Muscle of leg (tissue), 16 donors: ENCODE data around the gene FBXO30. TPM values are rescaled to one million over a fixed set of nuclear protein-coding genes. Genes with fewer than 3 reads are reported as not detected.

Experiments used
- DNase-seq: peaks from one replicate; pipeline ENCODE4 v3.0.0; 2013
- H3K27ac ChIP-seq: one replicate; pipeline ENCODE4 v1.5.1; 2013; ENCODE audit warnings: mild to moderate bottlenecking, low read length, control low read depth
- H3K27me3 ChIP-seq: one replicate; pipeline ENCODE4 v1.6.1; 2013; ENCODE audit warnings: low read length; ENCODE audit not compliant: control insufficient read depth, insufficient read depth
- H3K36me3 ChIP-seq: one replicate; pipeline ENCODE4 v1.6.1; 2013; ENCODE audit warnings: low read length; ENCODE audit not compliant: control insufficient read depth, insufficient read depth
- H3K4me1 ChIP-seq: one replicate; pipeline ENCODE4 v1.6.1; 2013; ENCODE audit warnings: low read length; ENCODE audit not compliant: control insufficient read depth, insufficient read depth
- H3K4me3 ChIP-seq: one replicate; pipeline ENCODE4 v1.5.1; 2013; ENCODE audit warnings: low read length, control low read depth
- H3K9me3 ChIP-seq: replicated peaks from 2 replicates; pipeline ENCODE4 v1.6.1; 2013; ENCODE audit warnings: low read depth, low read length; ENCODE audit not compliant: control insufficient read depth
- WGBS: methylation state at CpG from one replicate; pipeline ENCODE4 v1.1.5; 2013; ENCODE audit warnings: missing lambda C conversion rate; ENCODE audit not compliant: insufficient coverage; 5-methylcytosine and 5-hydroxymethylcytosine counted together
- long read RNA-seq, 11 donors: transcript quantifications; one replicate each; lab custom pipeline, GENCODE V29; 2026
- polyA plus RNA-seq, 8 donors: library from polyadenylated mRNA; unstranded; fragments of 120-200 nt; gene quantifications; one replicate each; pipeline versions ENCODE4 v1.2.1 to v1.2.3, GENCODE V29; 2013; ENCODE audit warnings: inconsistent platforms in 1 of 8, low replicate concordance in 1 of 8; ENCODE audit not compliant: insufficient read length in 8 of 8, insufficient read depth in 1 of 8
- total RNA-seq: library from RNA; stranded (reverse); fragments of 120-200 nt; gene quantifications from one replicate; pipeline ENCODE4 v1.2.4, GENCODE V29; 2013

FBXO30 gene, protein sequence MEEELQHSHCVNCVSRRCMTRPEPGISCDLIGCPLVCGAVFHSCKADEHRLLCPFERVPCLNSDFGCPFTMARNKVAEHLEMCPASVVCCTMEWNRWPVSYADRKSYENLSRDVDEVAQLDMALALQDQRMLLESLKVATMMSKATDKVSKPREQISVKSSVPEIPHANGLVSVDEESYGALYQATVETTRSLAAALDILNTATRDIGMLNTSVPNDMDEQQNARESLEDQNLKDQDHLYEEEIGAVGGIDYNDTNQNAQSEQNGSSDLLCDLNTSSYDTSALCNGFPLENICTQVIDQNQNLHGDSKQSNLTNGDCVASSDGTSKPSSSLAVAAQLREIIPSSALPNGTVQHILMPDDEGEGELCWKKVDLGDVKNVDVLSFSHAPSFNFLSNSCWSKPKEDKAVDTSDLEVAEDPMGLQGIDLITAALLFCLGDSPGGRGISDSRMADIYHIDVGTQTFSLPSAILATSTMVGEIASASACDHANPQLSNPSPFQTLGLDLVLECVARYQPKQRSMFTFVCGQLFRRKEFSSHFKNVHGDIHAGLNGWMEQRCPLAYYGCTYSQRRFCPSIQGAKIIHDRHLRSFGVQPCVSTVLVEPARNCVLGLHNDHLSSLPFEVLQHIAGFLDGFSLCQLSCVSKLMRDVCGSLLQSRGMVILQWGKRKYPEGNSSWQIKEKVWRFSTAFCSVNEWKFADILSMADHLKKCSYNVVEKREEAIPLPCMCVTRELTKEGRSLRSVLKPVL
- 8.7 TPM for total RNA-seq
- polyA plus RNA-seq = 10 to 100 TPM in 5 of 8 donors, 1 to 10 TPM in 3; 7.2 to 12.4 (median 10.2) TPM
- long read RNA-seq, donor 1, full-length matches to known transcripts = 2 of 2 reads
- long read RNA-seq, donor 1, partial matches to known transcripts = 0 of 2 reads
- long read RNA-seq, donor 1, other reads (novel, unspliced or antisense) = 0 of 2 reads
- long read RNA-seq, donor 2 = 0 reads
- long read RNA-seq, donor 3, full-length matches to known transcripts = 6 of 18 reads
- long read RNA-seq, donor 3, partial matches to known transcripts = 12 of 18 reads
- long read RNA-seq, donor 3, other reads (novel, unspliced or antisense) = 0 of 18 reads
- long read RNA-seq, donor 4, full-length matches to known transcripts = 3 of 3 reads
- long read RNA-seq, donor 4, partial matches to known transcripts = 0 of 3 reads
- long read RNA-seq, donor 4, other reads (novel, unspliced or antisense) = 0 of 3 reads
- long read RNA-seq, donor 5, full-length matches to known transcripts = 2 of 40 reads
- long read RNA-seq, donor 5, partial matches to known transcripts = 38 of 40 reads
- long read RNA-seq, donor 5, other reads (novel, unspliced or antisense) = 0 of 40 reads
- long read RNA-seq, donor 6, full-length matches to known transcripts = 3 of 10 reads
- long read RNA-seq, donor 6, partial matches to known transcripts = 7 of 10 reads
- long read RNA-seq, donor 6, other reads (novel, unspliced or antisense) = 0 of 10 reads
- long read RNA-seq, donor 7, partial matches to known transcripts = 14 of 14 reads
- long read RNA-seq, donor 7, other reads (novel, unspliced or antisense) = 0 of 14 reads
- long read RNA-seq, donor 8, full-length matches to known transcripts = 3 of 3 reads
- long read RNA-seq, donor 8, partial matches to known transcripts = 0 of 3 reads
- long read RNA-seq, donor 8, other reads (novel, unspliced or antisense) = 0 of 3 reads
- long read RNA-seq, donor 9, full-length matches to known transcripts = 2 of 10 reads
- long read RNA-seq, donor 9, partial matches to known transcripts = 8 of 10 reads
- long read RNA-seq, donor 9, other reads (novel, unspliced or antisense) = 0 of 10 reads
- long read RNA-seq, donor 10, full-length matches to known transcripts = 6 of 13 reads
- long read RNA-seq, donor 10, partial matches to known transcripts = 7 of 13 reads
- long read RNA-seq, donor 10, other reads (novel, unspliced or antisense) = 0 of 13 reads
- long read RNA-seq, donor 11 = 0 reads

DNA sequence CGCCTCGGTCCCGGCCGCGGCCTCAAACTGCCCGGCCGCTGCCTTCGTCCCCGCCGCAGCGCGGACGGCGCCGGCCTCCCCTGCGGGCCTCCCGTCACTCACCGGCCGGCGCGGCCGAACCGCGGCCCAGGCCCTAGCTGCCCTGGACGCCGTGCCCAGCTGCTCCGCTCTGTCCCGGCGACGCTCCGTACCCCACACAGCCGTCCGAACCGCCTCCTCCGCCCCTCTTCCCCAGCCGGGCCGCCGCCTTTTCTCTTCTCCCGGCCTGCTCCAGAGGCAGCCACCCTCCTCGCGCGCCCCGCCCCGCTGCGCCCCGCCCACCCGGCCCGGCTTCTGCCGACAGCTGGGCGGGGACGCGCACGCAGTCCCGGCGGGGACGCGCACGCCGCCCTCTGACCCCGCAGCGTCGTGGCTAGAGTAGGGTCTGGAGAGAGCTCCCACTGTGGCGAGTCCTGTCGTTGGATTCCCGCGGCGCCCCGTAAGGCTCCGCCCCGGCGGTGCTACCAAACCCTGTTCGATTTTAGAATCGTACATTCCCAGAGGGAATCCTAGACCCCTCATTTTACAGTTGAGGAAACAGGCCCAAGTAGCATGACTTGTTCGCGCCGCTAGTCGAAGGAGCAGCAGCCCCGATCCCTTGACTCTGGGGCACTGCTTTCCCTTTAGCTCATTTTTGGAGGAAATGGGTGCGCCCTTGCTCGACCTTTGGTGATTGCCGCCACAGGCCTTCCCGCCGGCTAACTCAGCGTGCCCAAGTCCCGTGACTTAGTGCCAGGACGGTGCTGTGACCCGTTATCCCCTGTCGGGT is at the start of gene FBXO30:
FBXO30 (minus strand) TSS at position 295 of the 808 bp plus-strand sequence. CDS start 8,390 bp downstream, outside the sequence.
- under 1% methylated on average over 84 of the region's 88 CpGs for WGBS
- peak; percentile 97 for DNase-seq
- Histone ChIP-seq H3K27me3 (no peaks in the 10 kb centered on the region), H3K4me1 (peaks cover 6% of the 10 kb centered on the region), H3K9me3 (no peaks in the 10 kb centered on the region), H3K27ac (peak within 1 kb of the TSS; percentile 97), H3K4me3 (peak within 1 kb of the TSS; percentile 68), H3K36me3 (no peaks in the 10 kb centered on the region)

DNA sequence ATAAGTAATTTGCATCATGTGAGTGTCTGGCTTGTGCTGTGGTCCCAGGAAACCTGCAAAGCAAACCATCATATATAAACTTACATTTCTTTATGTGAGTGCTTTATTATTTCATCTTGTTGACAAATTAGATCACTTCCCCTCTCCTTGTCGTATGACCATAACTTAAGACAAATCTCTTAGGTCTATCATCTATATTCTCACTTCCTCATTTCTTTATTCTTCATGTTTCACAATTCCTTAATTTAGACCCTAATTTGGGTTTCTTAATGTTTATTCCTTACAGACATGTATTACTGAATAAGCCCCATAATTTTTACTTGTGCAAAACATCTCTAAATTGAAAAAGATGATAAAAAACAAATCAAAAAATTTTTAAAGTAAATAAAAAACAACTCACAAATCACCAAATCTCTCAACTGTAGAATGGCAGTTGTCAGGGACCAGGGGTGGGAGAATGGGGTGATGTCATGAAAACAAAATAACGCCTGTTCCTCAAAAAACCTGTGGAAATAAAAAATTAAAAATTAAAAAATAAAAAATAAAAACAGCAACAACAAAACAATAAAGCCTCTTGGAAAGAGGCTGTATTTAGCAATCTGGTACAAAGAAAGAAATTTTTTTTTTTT is 49.5 kb upstream of the FBXO30 start:
- no CpG with 5 or more reads among the region's 2 CpGs for WGBS
- peak; percentile 16 for DNase-seq
- H3K36me3 ChIP-seq = no peaks in the 10 kb centered on the region
- no peak overlapping the region for H3K27ac ChIP-seq
- peaks cover 3% of the 10 kb centered on the region for H3K9me3 ChIP-seq
- H3K4me3 ChIP-seq = no peak overlapping the region
- H3K27me3 ChIP-seq = no peaks in the 10 kb centered on the region
- no peaks in the 10 kb centered on the region for H3K4me1 ChIP-seq

DNA sequence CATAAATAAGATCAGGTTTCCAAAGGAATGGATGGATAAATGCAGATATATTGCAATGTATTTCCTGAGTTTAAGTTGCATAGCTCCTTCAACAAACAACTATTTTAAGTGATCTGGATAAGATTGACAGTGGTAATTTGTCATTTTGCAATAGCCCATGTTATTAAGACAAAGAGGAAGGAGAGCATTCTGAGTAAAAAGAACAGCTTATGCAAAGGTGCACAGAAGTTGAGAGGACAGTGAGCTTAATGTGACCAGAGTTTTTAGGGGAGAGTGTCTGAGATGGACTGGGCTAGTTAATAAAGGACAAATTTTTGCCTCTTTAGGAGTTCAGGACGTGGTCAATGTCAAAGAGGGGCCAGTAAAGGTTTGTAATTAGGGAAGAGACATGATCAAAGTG is 48.8 kb upstream of the FBXO30 start:
- no peak for DNase-seq
- WGBS = 40% methylated on average over 1 of the region's 1 CpG
- Histone ChIP-seq H3K9me3 (peaks cover 3% of the 10 kb centered on the region), H3K27ac (no peak overlapping the region), H3K36me3 (no peaks in the 10 kb centered on the region), H3K4me3 (no peak overlapping the region), H3K4me1 (no peaks in the 10 kb centered on the region), H3K27me3 (no peaks in the 10 kb centered on the region)

DNA sequence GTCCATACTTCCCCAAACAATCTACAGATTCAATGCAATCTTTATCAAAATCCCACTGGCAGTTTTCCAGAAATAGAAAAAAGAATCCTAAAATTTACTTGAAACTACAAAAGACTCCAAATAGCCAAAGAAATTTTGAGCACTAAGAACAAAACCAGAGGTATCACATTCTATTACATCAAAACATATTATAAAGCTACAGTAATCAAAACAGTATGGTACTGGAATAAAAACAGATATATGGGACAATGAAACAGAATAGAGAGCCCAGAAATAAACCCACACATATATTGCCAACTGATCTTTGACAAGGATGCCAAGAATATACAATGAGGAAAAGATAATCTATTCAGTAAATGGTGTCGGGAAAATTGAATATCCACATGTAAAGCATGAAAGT is 46.0 kb upstream of the FBXO30 start:
- peaks cover 3% of the 10 kb centered on the region for H3K9me3 ChIP-seq
- no peaks in the 10 kb centered on the region for H3K27me3 ChIP-seq
- WGBS = no CpG with 5 or more reads among the region's 1 CpG
- no peak for DNase-seq
- H3K4me3 ChIP-seq = no peak overlapping the region
- no peak overlapping the region for H3K27ac ChIP-seq
- no peaks in the 10 kb centered on the region for H3K36me3 ChIP-seq
- no peaks in the 10 kb centered on the region for H3K4me1 ChIP-seq

DNA sequence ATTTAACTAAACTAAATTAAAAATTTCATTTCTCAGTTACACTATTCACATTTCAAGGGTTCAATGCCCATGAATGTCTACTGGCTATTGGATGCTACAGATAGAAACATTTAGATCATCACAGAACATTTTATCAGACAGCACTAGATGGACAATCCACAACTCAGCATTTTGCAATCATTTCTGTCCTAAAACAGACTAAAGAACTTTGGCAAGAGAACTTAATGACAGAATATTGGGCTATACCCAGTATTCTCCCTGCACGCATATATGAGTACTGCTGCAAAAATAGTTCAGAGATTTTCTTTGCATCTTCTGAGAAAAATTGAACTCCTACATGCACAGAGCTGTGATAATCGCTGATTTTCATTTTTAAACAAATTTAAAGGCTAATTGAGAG is 36.1 kb upstream of the FBXO30 start:
- no peaks in the 10 kb centered on the region for H3K9me3 ChIP-seq
- DNase-seq = peak; percentile 55
- no CpG with 5 or more reads among the region's 2 CpGs for whole genome bisulfite sequencing
- no peaks in the 10 kb centered on the region for H3K4me1 ChIP-seq
- no peak overlapping the region for H3K4me3 ChIP-seq
- no peaks in the 10 kb centered on the region for H3K27me3 ChIP-seq
- H3K36me3 ChIP-seq = no peaks in the 10 kb centered on the region
- H3K27ac ChIP-seq = no peak overlapping the region

DNA sequence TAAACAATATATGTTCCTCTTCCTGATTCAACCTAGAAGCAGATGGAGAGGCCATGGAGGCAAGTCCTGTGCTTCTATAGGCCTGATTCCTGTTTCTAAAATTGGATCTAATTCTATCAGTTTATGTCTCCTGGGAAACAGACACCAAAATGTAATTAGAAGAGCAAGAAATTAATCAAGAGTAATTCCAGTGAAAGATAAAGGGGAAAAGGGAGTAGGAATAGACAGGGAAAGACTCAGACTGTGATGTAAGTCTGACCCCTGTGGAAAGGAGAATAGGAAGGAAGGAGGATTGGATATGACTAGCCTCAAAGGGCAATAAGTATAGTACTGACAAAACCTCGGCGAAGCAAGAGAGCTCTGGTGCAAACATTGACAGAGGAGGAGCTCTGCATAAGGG is 33.9 kb upstream of the FBXO30 start:
- H3K4me3 ChIP-seq = no peak overlapping the region
- H3K27me3 ChIP-seq = no peaks in the 10 kb centered on the region
- H3K36me3 ChIP-seq = no peaks in the 10 kb centered on the region
- H3K4me1 ChIP-seq = no peaks in the 10 kb centered on the region
- no peak overlapping the region for H3K27ac ChIP-seq
- H3K9me3 ChIP-seq = no peaks in the 10 kb centered on the region
- DNase-seq = no peak
- WGBS = 93% methylated on average over 2 of the region's 2 CpGs

DNA sequence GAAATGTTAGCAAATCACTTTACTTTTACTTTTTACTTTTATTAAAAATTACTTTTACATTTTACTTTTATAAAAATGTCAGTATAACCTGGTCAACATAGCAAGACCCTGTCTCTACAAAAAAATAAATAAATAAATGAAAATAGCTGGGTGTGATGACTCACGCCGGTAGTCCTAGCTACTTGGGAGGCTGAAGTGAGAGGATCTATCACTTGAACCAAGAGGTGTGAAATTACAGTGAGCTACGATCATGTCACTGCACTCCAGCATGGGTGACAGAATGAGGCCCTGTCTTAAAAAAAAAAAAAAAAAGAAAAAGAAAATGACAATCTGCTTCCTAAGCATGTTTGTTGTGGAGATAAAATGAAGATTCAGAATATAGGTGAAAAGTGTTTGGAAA is 31.0 kb upstream of the FBXO30 start:
- Histone ChIP-seq H3K4me1 (no peaks in the 10 kb centered on the region), H3K36me3 (no peaks in the 10 kb centered on the region), H3K4me3 (no peak overlapping the region), H3K9me3 (no peaks in the 10 kb centered on the region), H3K27ac (no peak overlapping the region), H3K27me3 (no peaks in the 10 kb centered on the region)
- DNase-seq = no peak
- WGBS = 100% methylated on average over 2 of the region's 3 CpGs

DNA sequence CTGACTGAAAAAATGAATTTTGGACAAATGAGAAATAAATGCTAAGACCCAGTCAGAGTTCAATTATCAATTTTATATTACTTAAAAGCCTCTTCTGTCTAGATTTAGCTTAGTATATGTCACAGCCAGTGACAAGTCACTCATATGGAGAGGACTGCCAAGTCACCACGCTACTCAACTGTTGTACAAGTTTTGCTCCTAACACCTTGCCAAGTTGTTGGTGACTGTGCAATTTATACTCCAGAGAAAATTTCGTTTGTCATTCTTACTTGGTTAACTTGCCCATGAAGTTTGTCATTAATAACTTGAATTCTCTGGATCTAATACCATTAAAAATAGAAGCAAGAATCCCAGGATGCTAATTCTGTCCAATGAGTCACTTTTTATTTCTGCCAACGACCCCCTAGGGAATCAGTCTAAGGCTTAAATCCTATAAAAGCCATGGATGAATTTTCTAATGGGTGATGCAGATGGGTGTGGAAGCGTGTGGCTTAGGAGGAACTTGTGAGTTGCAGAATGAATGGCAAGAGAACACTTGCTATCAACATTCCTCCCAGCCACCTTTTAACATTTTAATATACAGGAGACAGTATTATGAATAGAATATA is 30.4 kb upstream of the FBXO30 start:
- H3K27ac ChIP-seq = no peak overlapping the region
- H3K27me3 ChIP-seq = no peaks in the 10 kb centered on the region
- H3K4me1 ChIP-seq = no peaks in the 10 kb centered on the region
- H3K4me3 ChIP-seq = no peak overlapping the region
- H3K9me3 ChIP-seq = no peaks in the 10 kb centered on the region
- no peak for DNase-seq
- WGBS = 60% methylated on average over 1 of the region's 4 CpGs
- no peaks in the 10 kb centered on the region for H3K36me3 ChIP-seq
